HAP-1 (cell line): ENCODE results near the gene PKP1.

Experiments used
- DNase-seq, 2 experiments: peaks; one replicate each; pipeline ENCODE4 v3.0.0-alpha.2; 2016 to 2020; ENCODE audit warnings: low spot score in 2 of 2
- H3K27me3 ChIP-seq: fragments of 250-450 bp; sonication (Bioruptor Pico); 2 replicates; pipeline ENCODE4 v1.5.1; 2020; ENCODE audit warnings: low read depth, mild to moderate bottlenecking, moderate library complexity
- H3K36me3 ChIP-seq: fragments of 250-450 bp; sonication (Bioruptor Pico); replicated peaks from 2 replicates; pipeline ENCODE4 v1.5.1; 2020; ENCODE audit warnings: mild to moderate bottlenecking
- H3K4me1 ChIP-seq: fragments of 250-450 bp; sonication (Bioruptor Pico); 2 replicates; pipeline ENCODE4 v1.5.1; 2020; ENCODE audit warnings: mild to moderate bottlenecking
- H3K4me3 ChIP-seq: fragments of 250-450 bp; sonication (Bioruptor Pico); 2 replicates; pipeline ENCODE4 v1.5.1; 2020; ENCODE audit warnings: mild to moderate bottlenecking, moderate library complexity
- H3K9me3 ChIP-seq: fragments of 250-450 bp; sonication (Bioruptor Pico); 2 replicates; pipeline ENCODE4 v1.5.1; 2020; ENCODE audit warnings: mild to moderate bottlenecking, moderate library complexity
- in situ Hi-C: fragments of 300-500 bp; cut with MboI; formaldehyde crosslinking; loops from 3 replicates; pipeline ENCODE4 v1.14.3; 2020; ENCODE audit warnings: low sequenced_read_pairs, inconsistent platforms, mixed read lengths

The PKP1 gene

DNA sequence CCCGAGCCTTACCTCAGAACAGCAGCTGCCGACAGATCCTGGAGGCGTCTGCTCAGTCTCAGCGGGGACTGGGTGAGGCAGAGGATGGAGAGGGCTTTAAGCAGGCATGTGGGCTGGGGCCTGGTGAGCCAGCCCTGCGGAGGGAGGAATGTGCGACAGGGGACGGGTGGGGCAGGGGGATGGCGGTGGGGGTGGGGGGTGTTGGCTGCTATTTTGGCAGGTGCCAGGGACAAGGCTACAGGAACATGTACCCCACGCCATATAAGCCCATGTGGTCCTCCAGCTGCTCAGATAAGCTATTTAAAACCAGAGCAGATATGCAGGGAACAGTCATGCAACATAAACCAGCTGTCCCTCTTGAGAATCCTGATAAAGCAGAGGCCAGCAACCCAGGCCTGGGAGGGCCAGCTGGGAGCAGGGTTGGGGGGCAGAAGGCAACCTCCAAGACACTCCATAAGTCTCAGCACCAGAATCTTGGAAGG lies 94.3 kb downstream of the PKP1 start, which contains the start of gene TNNT2:
TNNT2 (minus strand) TSS at position 70 of the 482 bp plus-strand sequence. CDS start 4,426 bp downstream, outside the sequence.
- Histone ChIP-seq H3K9me3 (no peaks in the 10 kb centered on the region), H3K4me1 (no peaks in the 10 kb centered on the region; the same call in 1 of the 2 replicates), H3K4me3 (no peak within 1 kb of the TSS), H3K36me3 (no peaks in the 10 kb centered on the region), H3K27me3 (peaks cover 14% of the 10 kb centered on the region; the same call in 1 of the 2 replicates)
- in situ Hi-C loops: no loop called here
- no peak for DNase-seq

- in situ Hi-C loops: no loop called here
- Histone ChIP-seq H3K27me3 (peaks cover 5% of the 10 kb centered on the region; the same call in 1 of the 2 replicates), H3K4me1 (no peaks in the 10 kb centered on the region; the same call in 1 of the 2 replicates), H3K36me3 (no peaks in the 10 kb centered on the region), H3K9me3 (no peaks in the 10 kb centered on the region), H3K4me3 (no peak overlapping the region)
- no peak for DNase-seq
Measured at GRCh38 chr1:201378804-201379203, 95.5 kb downstream of the PKP1 start.

- Histone ChIP-seq H3K36me3 (no peaks in the 10 kb centered on the region), H3K9me3 (no peaks in the 10 kb centered on the region), H3K27me3 (no peaks in the 10 kb centered on the region), H3K4me1 (no peaks in the 10 kb centered on the region; the same call in 1 of the 2 replicates), H3K4me3 (no peak overlapping the region)
- in situ Hi-C loops: no loop called here
- DNase-seq: no peak
Measured at GRCh38 chr1:201379733-201380242, 96.5 kb downstream of the PKP1 start.

- H3K4me1 ChIP-seq: no peaks in the 10 kb centered on the region; the same call in 1 of the 2 replicates
- in situ Hi-C loops: no loop called here
- H3K27me3 ChIP-seq: 0 out of 2 replicates have a peak, but pooled peaks cover 3% of the 10 kb centered on the region
- H3K36me3 ChIP-seq: no peaks in the 10 kb centered on the region
- H3K9me3 ChIP-seq: no peaks in the 10 kb centered on the region
- no peak for DNase-seq
- no peak overlapping the region for H3K4me3 ChIP-seq
Measured at GRCh38 chr1:201381130-201381529, 97.8 kb downstream of the PKP1 start.
